Superior temporal gyrus (tissue), 1 donor: ENCODE results near the gene F9.

Experiments used
- DNase-seq: peaks from one replicate; pipeline ENCODE4 v3.0.0-alpha.2; 2016; ENCODE audit errors: extremely low spot score

Gene F9

DNA sequence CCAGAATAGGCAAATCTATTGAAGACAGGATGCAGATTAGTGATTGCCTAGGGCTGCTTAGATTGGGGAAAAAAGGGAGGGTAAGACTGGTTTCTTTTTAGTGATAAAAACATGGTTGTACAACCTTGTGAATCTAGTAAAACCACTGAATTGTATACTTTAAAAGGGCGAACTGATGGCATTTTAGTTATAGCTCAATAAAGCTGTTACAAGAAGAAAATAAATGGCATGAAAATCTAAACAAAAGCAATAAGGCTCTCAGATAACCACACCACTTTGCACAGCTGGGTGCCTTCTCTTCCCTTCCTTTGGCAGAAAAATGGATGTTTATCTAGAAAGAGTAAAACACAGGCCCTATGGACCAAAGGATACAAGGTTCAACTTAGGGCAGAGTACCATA is 69.6 kb downstream of the F9 start:
- no peak for DNase-seq
